ENCODE results near the gene SMC6.

Gene SMC6

GRCh38 chr2:17616405-17616804, 137.2 kb downstream of the SMC6 start:
- no peak for DNase-seq (ENCODE audit: low spot score)

GRCh38 chr2:17615728-17616351, 137.8 kb downstream of the SMC6 start:
- DNase-seq (ENCODE audit: low spot score): no peak

- DNase-seq (ENCODE audit: low spot score): no peak
Measured at GRCh38 chr2:17615147-17615546, 138.5 kb downstream of the SMC6 start.

GRCh38 chr2:17614174-17614930, 139.3 kb downstream of the SMC6 start:
- peak; percentile 53 for DNase-seq (ENCODE audit: low spot score)
